SK-N-SH treated with all-trans-retinoic acid at 6 μM for 48 hours (cell line): ENCODE results near the gene YDJC.

Experiments used
- ATAC-seq: fragments of 200-7000 bp; cut with Tn5 transposase; 3 replicates; pipeline ENCODE4 v1.9.1; 2020; ENCODE audit warnings: mild to moderate bottlenecking, moderate library complexity
- ARNTL ChIP-seq: fragments of 450-650 bp; formaldehyde crosslinking; IDR thresholded peaks from 2 replicates; pipeline ENCODE4 v1.5.0; 2020; ENCODE audit warnings: low read depth, mild to moderate bottlenecking, moderate library complexity, borderline replicate concordance
- BACH2 ChIP-seq: fragments of 250-450 bp; sonication (Bioruptor Pico); IDR thresholded peaks from 2 replicates; pipeline ENCODE4 v1.9.0; 2021; ENCODE audit warnings: mild to moderate bottlenecking, borderline replicate concordance
- CREB5 ChIP-seq: fragments of 250-450 bp; sonication (Bioruptor Pico); IDR thresholded peaks from 2 replicates; pipeline ENCODE4 v1.5.1; 2020; ENCODE audit warnings: low read depth, mild to moderate bottlenecking, moderate library complexity
- CSDC2 ChIP-seq: fragments of 250-450 bp; sonication (Bioruptor Pico); IDR thresholded peaks from 2 replicates; pipeline ENCODE4 v1.5.0; 2020; ENCODE audit warnings: mild to moderate bottlenecking, moderate library complexity
- CSRNP3 ChIP-seq: fragments of 250-450 bp; sonication (Bioruptor Pico); IDR thresholded peaks from 2 replicates; pipeline ENCODE4 v1.5.1; 2021; ENCODE audit warnings: mild to moderate bottlenecking, moderate library complexity
- ESRRG ChIP-seq: fragments of 250-450 bp; sonication (Bioruptor Pico); IDR thresholded peaks from 2 replicates; pipeline ENCODE4 v1.6.1; 2021; ENCODE audit warnings: mild to moderate bottlenecking
- GLIS3 ChIP-seq: fragments of 250-450 bp; sonication (Bioruptor Pico); IDR thresholded peaks from 2 replicates; pipeline ENCODE4 v1.5.0; 2020; ENCODE audit warnings: mild to moderate bottlenecking, moderate library complexity
- ISL1 ChIP-seq: fragments of 250-450 bp; sonication (Bioruptor Pico); IDR thresholded peaks from 2 replicates; pipeline ENCODE4 v2.1.2; 2022; ENCODE audit warnings: mild to moderate bottlenecking, moderate library complexity
- OSR1 ChIP-seq: fragments of 250-450 bp; sonication (Bioruptor Pico); IDR thresholded peaks from 2 replicates; pipeline ENCODE4 v1.8.0; 2022; ENCODE audit warnings: moderate library complexity, mild to moderate bottlenecking, inconsistent platforms
- POU6F1 ChIP-seq: fragments of 250-450 bp; sonication (Bioruptor Pico); IDR thresholded peaks from 2 replicates; pipeline ENCODE4 v1.8.0; 2021; ENCODE audit warnings: low read depth, mild to moderate bottlenecking, moderate library complexity, borderline replicate concordance
- RARB ChIP-seq: fragments of 250-450 bp; sonication (Bioruptor Pico); IDR thresholded peaks from 2 replicates; pipeline ENCODE4 v1.8.0; 2021; ENCODE audit warnings: mild to moderate bottlenecking, moderate library complexity
- SNAI2 ChIP-seq: fragments of 250-450 bp; sonication (Bioruptor Pico); IDR thresholded peaks from 2 replicates; pipeline ENCODE4 v1.5.0; 2020; ENCODE audit warnings: mild to moderate bottlenecking, moderate library complexity
- TCF4 ChIP-seq: fragments of 250-450 bp; sonication (Bioruptor Pico); IDR thresholded peaks from 2 replicates; pipeline ENCODE4 v1.8.0; 2021; ENCODE audit warnings: mild to moderate bottlenecking, moderate library complexity, borderline replicate concordance
- TOX ChIP-seq: fragments of 250-450 bp; sonication (Bioruptor Pico); IDR thresholded peaks from 2 replicates; pipeline ENCODE4 v1.8.0; 2021; ENCODE audit warnings: mild to moderate bottlenecking, moderate library complexity, borderline replicate concordance
- TSHZ2 ChIP-seq: fragments of 250-450 bp; sonication (Bioruptor Pico); IDR thresholded peaks from 2 replicates; pipeline ENCODE4 v1.5.0; 2020; ENCODE audit warnings: mild to moderate bottlenecking, moderate library complexity
- ZC3H10 ChIP-seq: fragments of 250-450 bp; sonication (Bioruptor Pico); IDR thresholded peaks from 2 replicates; pipeline ENCODE4 v1.5.1; 2021; ENCODE audit warnings: mild to moderate bottlenecking, moderate library complexity
- ZFP3 ChIP-seq: fragments of 250-450 bp; sonication (Bioruptor Pico); IDR thresholded peaks from 2 replicates; pipeline ENCODE4 v1.5.0; 2020; ENCODE audit warnings: mild to moderate bottlenecking, moderate library complexity
- ZFP30 ChIP-seq: fragments of 450-650 bp; formaldehyde crosslinking; IDR thresholded peaks from 2 replicates; pipeline ENCODE4 v1.5.0; 2022; ENCODE audit warnings: mild to moderate bottlenecking, moderate library complexity
- ZNF565 ChIP-seq: fragments of 450-650 bp; formaldehyde crosslinking; conservative IDR thresholded peaks from 2 replicates; pipeline ENCODE4 v1.5.0; 2020; ENCODE audit warnings: low read depth, mild to moderate bottlenecking, moderate library complexity
- ZNF70 ChIP-seq: fragments of 450-650 bp; formaldehyde crosslinking; IDR thresholded peaks from 2 replicates; pipeline ENCODE4 v1.5.0; 2020; ENCODE audit warnings: mild to moderate bottlenecking, moderate library complexity
- ZNF8 ChIP-seq: fragments of 450-650 bp; formaldehyde crosslinking; IDR thresholded peaks from 2 replicates; pipeline ENCODE4 v1.5.0; 2020; ENCODE audit warnings: mild to moderate bottlenecking, moderate library complexity
- TF ChIP-seq, protein P1 (sequence below): fragments of 250-450 bp; sonication (Bioruptor Pico); IDR thresholded peaks from 2 replicates; pipeline ENCODE4 v1.8.0; 2020; ENCODE audit warnings: mild to moderate bottlenecking, moderate library complexity, borderline replicate concordance

Gene YDJC

DNA sequence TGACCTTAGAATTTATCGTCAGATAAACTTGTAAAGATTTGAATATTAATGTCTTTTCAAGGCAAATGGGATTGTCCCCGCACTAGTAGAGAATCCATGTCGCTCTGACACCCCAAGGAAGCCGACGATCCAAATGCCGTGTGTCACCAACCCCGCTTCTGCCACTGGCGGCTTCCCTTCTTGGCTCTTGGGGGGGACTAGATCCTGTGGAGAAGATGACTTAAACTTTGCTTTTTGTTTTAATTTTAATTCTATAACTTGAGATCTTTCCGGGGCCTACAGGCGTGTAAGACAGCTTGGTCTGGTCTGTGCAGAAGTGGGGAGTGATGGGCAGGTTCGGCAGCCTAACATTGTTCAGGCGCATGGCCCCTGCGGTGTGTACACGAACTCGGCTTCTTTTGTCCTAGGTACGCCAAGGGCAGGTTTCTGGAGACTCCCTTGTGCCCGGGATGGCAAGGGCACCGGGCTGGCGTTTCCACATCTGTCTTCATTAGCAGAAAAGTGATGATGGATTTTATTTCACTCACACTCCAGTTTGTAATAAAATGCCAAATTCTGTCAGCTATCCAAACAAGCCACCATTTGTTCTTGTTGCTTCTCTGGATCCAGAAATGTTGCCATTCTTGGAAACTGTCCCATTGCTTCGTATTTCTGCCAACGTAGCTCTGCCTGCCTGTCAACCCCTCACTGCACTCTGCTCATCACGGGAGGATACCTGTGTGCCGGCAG, 6.7 kb downstream of the YDJC start:
- ATAC-seq: no peak
- TF ChIP-seq TSHZ2 (CRISPR knock-in tag) (no peak), ARNTL (CRISPR knock-in tag) (no peak), CREB5 (no peak), OSR1 (CRISPR knock-in tag) (no peak)

DNA sequence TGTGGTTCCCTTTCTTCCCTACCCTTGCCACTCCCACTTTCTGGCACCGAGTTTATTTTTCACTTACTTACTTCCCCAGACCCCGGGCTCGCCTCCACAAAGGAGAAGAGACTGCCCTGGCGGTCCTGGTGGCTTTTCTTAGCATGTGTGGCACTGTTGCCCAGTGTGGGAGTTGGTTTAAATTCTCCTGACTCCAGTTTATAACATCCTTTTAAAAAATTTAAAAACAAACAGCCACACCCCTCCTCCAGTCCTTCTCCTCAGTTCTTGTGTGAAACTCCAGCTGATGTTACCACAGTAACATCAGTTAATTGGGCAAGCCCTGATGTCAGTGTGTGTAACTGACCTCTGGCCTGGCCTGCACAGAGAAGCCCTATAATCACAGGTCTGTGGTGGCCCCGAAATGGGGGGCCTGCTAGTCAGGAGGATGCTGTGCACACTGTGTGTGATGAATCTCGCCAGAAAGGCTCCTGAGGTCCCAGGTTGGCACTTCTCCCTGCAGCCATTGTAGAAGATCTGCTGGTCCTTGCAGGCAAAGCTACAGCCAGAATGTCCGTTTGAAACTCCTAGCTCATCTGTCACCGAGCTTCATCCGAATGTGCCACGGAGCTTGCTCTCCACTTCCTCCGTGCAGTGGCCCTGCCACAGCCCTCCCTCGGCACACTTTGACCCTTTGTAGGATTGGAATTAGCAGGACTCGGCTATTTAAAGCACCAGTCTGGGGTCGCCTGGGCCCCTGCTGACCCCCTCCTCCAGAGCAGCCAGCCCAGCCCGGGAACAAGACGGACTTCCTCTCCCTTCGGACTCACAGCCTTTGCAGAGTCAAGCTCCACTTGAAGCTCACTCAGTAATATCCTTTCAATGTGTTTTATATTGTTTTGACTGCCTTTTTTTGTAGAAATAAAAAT, 7.6 kb downstream of the YDJC start:
- ATAC-seq: no peak
- no peak for TF ChIP-seq RARB (CRISPR knock-in tag)
- no peak for TF ChIP-seq ZC3H10 (CRISPR knock-in tag)
- no peak for TF ChIP-seq ZNF8 (CRISPR knock-in tag)
- no peak for TF ChIP-seq BACH2 (CRISPR knock-in tag)
- TF ChIP-seq ZFP30 (CRISPR knock-in tag): no peak
- TF ChIP-seq CSDC2: no peak
- no peak for TF ChIP-seq CSRNP3
- TF ChIP-seq TOX (CRISPR knock-in tag): no peak
- TF ChIP-seq ZNF565 (CRISPR knock-in tag): no peak
- TF ChIP-seq ISL1 (CRISPR knock-in tag): no peak
- no peak for TF ChIP-seq ZNF70
- no peak for TF ChIP-seq SNAI2 (CRISPR knock-in tag)
- TF ChIP-seq ARNTL (CRISPR knock-in tag): no peak
- TF ChIP-seq ZFP3 (CRISPR knock-in tag): no peak
- TF ChIP-seq, protein P1, sequence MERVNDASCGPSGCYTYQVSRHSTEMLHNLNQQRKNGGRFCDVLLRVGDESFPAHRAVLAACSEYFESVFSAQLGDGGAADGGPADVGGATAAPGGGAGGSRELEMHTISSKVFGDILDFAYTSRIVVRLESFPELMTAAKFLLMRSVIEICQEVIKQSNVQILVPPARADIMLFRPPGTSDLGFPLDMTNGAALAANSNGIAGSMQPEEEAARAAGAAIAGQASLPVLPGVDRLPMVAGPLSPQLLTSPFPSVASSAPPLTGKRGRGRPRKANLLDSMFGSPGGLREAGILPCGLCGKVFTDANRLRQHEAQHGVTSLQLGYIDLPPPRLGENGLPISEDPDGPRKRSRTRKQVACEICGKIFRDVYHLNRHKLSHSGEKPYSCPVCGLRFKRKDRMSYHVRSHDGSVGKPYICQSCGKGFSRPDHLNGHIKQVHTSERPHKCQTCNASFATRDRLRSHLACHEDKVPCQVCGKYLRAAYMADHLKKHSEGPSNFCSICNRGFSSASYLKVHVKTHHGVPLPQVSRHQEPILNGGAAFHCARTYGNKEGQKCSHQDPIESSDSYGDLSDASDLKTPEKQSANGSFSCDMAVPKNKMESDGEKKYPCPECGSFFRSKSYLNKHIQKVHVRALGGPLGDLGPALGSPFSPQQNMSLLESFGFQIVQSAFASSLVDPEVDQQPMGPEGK (CRISPR knock-in tag): no peak
- no peak for TF ChIP-seq GLIS3

DNA sequence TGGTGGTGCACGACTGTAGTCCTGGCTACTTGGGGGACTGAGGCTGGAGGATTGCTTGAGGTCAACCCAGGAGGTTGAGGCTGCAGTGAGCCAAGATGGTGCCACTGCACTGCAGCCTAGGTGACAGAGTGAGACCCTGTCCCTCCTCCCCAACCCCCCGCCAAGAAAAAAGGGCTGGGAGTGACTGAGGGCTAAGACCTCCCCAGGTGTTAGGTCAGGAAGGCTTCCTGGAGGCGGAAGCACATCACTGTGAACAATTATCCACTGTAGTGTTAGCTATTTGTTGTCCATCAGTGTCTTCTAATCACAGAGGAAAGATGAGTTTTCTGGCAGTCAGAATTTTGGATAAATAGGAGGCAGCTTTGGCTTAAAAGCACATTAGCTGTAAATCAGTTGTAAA, 8.8 kb downstream of the YDJC start:
- ATAC-seq: no peak

More for the DNA sequence above, 8.8 kb downstream of the YDJC start:
- TF ChIP-seq ZNF8 (CRISPR knock-in tag): no peak
- TF ChIP-seq, protein P1 (CRISPR knock-in tag): no peak
- no peak for TF ChIP-seq ZNF70
- no peak for TF ChIP-seq TCF4
- no peak for TF ChIP-seq ZNF565 (CRISPR knock-in tag)
- no peak for TF ChIP-seq POU6F1
- TF ChIP-seq ESRRG: no peak
- TF ChIP-seq ZFP3 (CRISPR knock-in tag): no peak
- TF ChIP-seq ZFP30 (CRISPR knock-in tag): no peak
- no peak for TF ChIP-seq ARNTL (CRISPR knock-in tag)
- TF ChIP-seq CREB5: no peak
- no peak for TF ChIP-seq BACH2 (CRISPR knock-in tag)
- TF ChIP-seq SNAI2 (CRISPR knock-in tag): no peak
- TF ChIP-seq OSR1 (CRISPR knock-in tag): no peak
- TF ChIP-seq, all 23 proteins: peak for 0
